ENCODE data around the gene CNTN1.

GRCh38 chr12:40645361-40645760, 46.9 kb upstream of the CNTN1 start:
- TF ChIP-seq CTCF (conservative IDR thresholded peaks at IDR 0.05), result no peak
- TF ChIP-seq ZFX (IDR thresholded peaks at IDR 0.05), result no peak
